ENCODE measurements around the gene OR6S1.
A peak's percentile ranks its signal among the peaks of the same experiment; 100 is the strongest.
"Not testable (repeated sequence)": the region's sequence is repeated elsewhere in the genome, so short reads cannot be mapped to it uniquely, and the experiment has no call there.

OR6S1 gene

GRCh38 chr14:20645481-20645880 is 4.0 kb upstream of the OR6S1 start:
- no peak for TF ChIP-seq CTCF (IDR thresholded peaks at IDR 0.05; ENCODE audit: insufficient read depth, low read depth, low read length, missing control alignments)
- no peak for DNase-seq (ENCODE audit: low read depth)
- H3K4me3 ChIP-seq (ENCODE audit: low read depth, low read length), result no peak overlapping the region

- TF ChIP-seq CTCF (IDR thresholded peaks at IDR 0.05; ENCODE audit: insufficient read depth, low read depth, low read length, missing control alignments), result no peak
- no peak overlapping the region for H3K4me3 ChIP-seq (ENCODE audit: low read depth, low read length)
- DNase-seq (ENCODE audit: low read depth), result no peak
Measured at GRCh38 chr14:20644520-20644919, 3.0 kb upstream of the OR6S1 start.

- H3K4me3 ChIP-seq (ENCODE audit: low read depth, low read length), result not testable (repeated sequence)
Measured at GRCh38 chr14:20642755-20643154, 1.3 kb upstream of the OR6S1 start.

GRCh38 chr14:20642182-20642581 is 691 bp upstream of the OR6S1 start:
- TF ChIP-seq CTCF (IDR thresholded peaks at IDR 0.05; ENCODE audit: insufficient read depth, low read depth, low read length, missing control alignments), result no peak
- no peak for DNase-seq (ENCODE audit: low read depth)
- H3K4me3 ChIP-seq (ENCODE audit: low read depth, low read length), result no peak overlapping the region

More at GRCh38 chr14:20642755-20643154, 1.3 kb upstream of the OR6S1 start:
- not testable (repeated sequence) for DNase-seq (ENCODE audit: low read depth)

GRCh38 chr14:20632831-20633691 is 8.4 kb downstream of the OR6S1 start:
- H3K4me3 ChIP-seq (ENCODE audit: low read depth, low read length), result peak overlapping the region; percentile 55
- TF ChIP-seq CTCF (IDR thresholded peaks at IDR 0.05; ENCODE audit: insufficient read depth, low read depth, low read length, missing control alignments), result no peak
- peak; percentile 90 for DNase-seq (ENCODE audit: low read depth)

- no peak for TF ChIP-seq CTCF (IDR thresholded peaks at IDR 0.05; ENCODE audit: insufficient read depth, low read depth, low read length, missing control alignments)
- peak; percentile 51 for DNase-seq (ENCODE audit: low read depth)
Measured at GRCh38 chr14:20632448-20632830, 9.1 kb downstream of the OR6S1 start.

GRCh38 chr14:20631880-20632389 is 9.6 kb downstream of the OR6S1 start:
- peak overlapping the region; percentile 55 for H3K4me3 ChIP-seq (ENCODE audit: low read depth, low read length)

More at GRCh38 chr14:20632448-20632830, 9.1 kb downstream of the OR6S1 start:
- H3K4me3 ChIP-seq (ENCODE audit: low read depth, low read length), result peak overlapping the region; percentile 55

More at GRCh38 chr14:20631880-20632389, 9.6 kb downstream of the OR6S1 start:
- peak; percentile 47 for DNase-seq (ENCODE audit: low read depth)
- TF ChIP-seq CTCF (IDR thresholded peaks at IDR 0.05; ENCODE audit: insufficient read depth, low read depth, low read length, missing control alignments), result no peak

All from GM12865 (cell line).